GM23248 (cell line): ENCODE measurements around the gene POLN.

Experiments
- EZH2 ChIP-seq: fragments of 200-600 bp; sonication (generic); IDR thresholded peaks from 2 replicates; pipeline ENCODE4 v1.6.1; 2018; ENCODE audit warnings: antibody characterized with exemption, mild to moderate bottlenecking; ENCODE audit not compliant: insufficient read depth, poor library complexity, severe bottlenecking
- EZH2phosphoT487 ChIP-seq: fragments of 200-600 bp; sonication (generic); IDR thresholded peaks from 2 replicates; pipeline ENCODE4 v1.6.1; 2018; ENCODE audit warnings: antibody characterized with exemption, moderate library complexity, mild to moderate bottlenecking, low read depth; ENCODE audit not compliant: insufficient read depth

DNA sequence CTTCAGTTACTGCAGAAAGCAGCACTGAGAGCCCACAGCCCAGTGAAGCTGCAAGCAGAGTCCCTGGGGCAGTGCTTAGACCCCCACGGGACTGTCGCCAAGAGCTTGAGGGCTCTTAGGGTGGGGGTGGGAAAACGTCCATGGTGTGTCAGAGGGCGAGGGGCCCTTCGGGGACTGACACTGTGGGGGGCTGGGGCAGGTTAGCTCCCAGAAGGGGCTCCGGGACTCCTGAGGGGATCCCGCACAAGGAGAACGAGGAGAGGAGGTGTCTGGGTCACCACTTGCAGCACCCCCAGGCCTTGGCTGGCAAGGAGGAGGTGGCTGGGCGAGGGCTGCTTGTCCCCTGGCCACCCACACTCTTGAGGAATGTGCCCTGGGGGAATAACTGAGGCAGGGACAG lies 162.0 kb downstream of the POLN start:
- no peak for TF ChIP-seq EZH2phosphoT487
- TF ChIP-seq EZH2: no peak
